Kidney (tissue), 14 donors: Measurements from ENCODE around the gene CDKL1. TPM values are rescaled to one million over a fixed set of nuclear protein-coding genes. Genes with fewer than 3 reads are reported as not detected.

Experiments
- DNase-seq, 5 donors: peaks; one replicate each; pipeline ENCODE4 v3.0.0-alpha.2; 2013 to 2020
- FAIRE-seq: peaks from 2 replicates; lab custom pipeline; 2012; peaks lifted over from hg19 to GRCh38; lab: Jason Lieb, UNC
- H3K27ac ChIP-seq, 2 donors: one replicate each; pipeline ENCODE4 v1.7.0; 2013; ENCODE audit warnings: low read depth in 2 of 2, low read length in 2 of 2, inconsistent platforms in 1 of 2
- H3K27me3 ChIP-seq: one replicate; pipeline ENCODE4 v1.7.1; 2013; ENCODE audit warnings: low read length, inconsistent platforms; ENCODE audit not compliant: control insufficient read depth, insufficient read depth
- H3K36me3 ChIP-seq, 3 donors: one replicate each; pipeline versions ENCODE4 v1.7.0 to v1.7.1; 2013; ENCODE audit warnings: low read length in 3 of 3, control low read depth in 1 of 3, inconsistent platforms in 1 of 3; ENCODE audit not compliant: insufficient read depth in 3 of 3, control insufficient read depth in 2 of 3
- H3K4me1 ChIP-seq, 3 donors: one replicate each; pipeline versions ENCODE4 v1.7.0 to v1.7.1; 2013; ENCODE audit warnings: low read length in 3 of 3, inconsistent platforms in 1 of 3, low read depth in 1 of 3; ENCODE audit not compliant: control insufficient read depth in 2 of 3, insufficient read depth in 2 of 3
- H3K4me3 ChIP-seq, 3 donors: one replicate each; pipeline versions ENCODE4 v1.7.0 to v1.8.1; 2013; ENCODE audit warnings: low read length in 3 of 3, control low read depth in 1 of 3, inconsistent platforms in 1 of 3
- H3K9ac ChIP-seq, 3 donors: one replicate each; pipeline versions ENCODE4 v1.7.0 to v1.7.1; 2013; ENCODE audit warnings: low read length in 3 of 3, control low read depth in 1 of 3, inconsistent platforms in 1 of 3
- H3K9me3 ChIP-seq, 3 donors: one replicate each; pipeline versions ENCODE4 v1.7.0 to v1.7.1; 2013; ENCODE audit warnings: low read length in 3 of 3, control low read depth in 1 of 3, inconsistent platforms in 1 of 3; ENCODE audit not compliant: control insufficient read depth in 2 of 3, insufficient read depth in 1 of 3
- CTCF ChIP-seq: IDR thresholded peaks from 3 replicates; pipeline ENCODE4 v1.5.1; 2012; ENCODE audit warnings: mild to moderate bottlenecking, moderate library complexity, borderline replicate concordance; ENCODE audit not compliant: insufficient read depth; ENCODE audit errors: extremely low read depth
- intact Hi-C: fragments of 100-400 bp; cut with DNase I; formaldehyde crosslinking; loops from one replicate; pipeline ENCODE4 v1.11.1; 2022
- polyA plus RNA-seq: library from polyadenylated mRNA; stranded (reverse); fragments of 350-450 nt; fragmentation: Illumina TruSeq; extraction: RNeasy Lipid Tissue Mini Kit (QIAGEN cat#74804); gene quantifications from one replicate; pipeline ENCODE4 v1.2.3, GENCODE V29; 2014; ENCODE audit warnings: low read depth, low replicate concordance; ENCODE audit not compliant: insufficient read depth
- total RNA-seq: library from RNA; stranded (reverse); fragmentation: NEBNext Ultra II Directional; extraction: Animal tissue kit (Norgen Biotek cat#: 25700); gene quantifications from one replicate; pipeline ENCODE4 v1.2.1, GENCODE V29; 2021
- donor health status: control.
- donor health status: control.
- donor health status: control.
- donor health status: control.
- donor health status: control.
- donor health status: DM: yes; HTN: yes; CAD: no.
- donor health status: Normal renal cell carcinoma (clear cell type).

The CDKL1 gene
- total and polyA plus RNA-seq, 2 donors from 2014 or later: 17.9 to 60.0 TPM

- Histone ChIP-seq H3K27me3 (no peaks in the 10 kb centered on the region), H3K27ac (no peak overlapping the region), H3K9ac (no peak overlapping the region), H3K9me3 (no peaks in the 10 kb centered on the region), H3K4me1 (no peaks in the 10 kb centered on the region), H3K4me3 (no peak overlapping the region), H3K36me3 (no peaks in the 10 kb centered on the region)
- no peak for FAIRE-seq
- TF ChIP-seq CTCF: no peak
- DNase-seq: no peak
- intact Hi-C loops: no loop called here
Measured at GRCh38 chr14:50354527-50354926, 42.2 kb downstream of the CDKL1 start.

- Histone ChIP-seq H3K27ac (no peak overlapping the region), H3K9me3 (no peaks in the 10 kb centered on the region), H3K4me3 (no peak overlapping the region), H3K36me3 (no peaks in the 10 kb centered on the region), H3K27me3 (no peaks in the 10 kb centered on the region), H3K4me1 (peaks cover 0 to 2% (median 0%) of the 10 kb centered on the region in 3 donors), H3K9ac (no peak overlapping the region)
- no peak for DNase-seq
- no peak for FAIRE-seq
- no peak for TF ChIP-seq CTCF
- intact Hi-C loops: no loop called here
Measured at GRCh38 chr14:50353126-50353525, 43.6 kb downstream of the CDKL1 start.

GRCh38 chr14:50352584-50352983, 44.1 kb downstream of the CDKL1 start:
- H3K4me3 ChIP-seq: no peak overlapping the region
- H3K9ac ChIP-seq: no peak overlapping the region
- H3K9me3 ChIP-seq: no peaks in the 10 kb centered on the region
- no peak for TF ChIP-seq CTCF
- H3K27ac ChIP-seq: no peak overlapping the region
- H3K36me3 ChIP-seq: no peaks in the 10 kb centered on the region
- peak in 2 of 5 donors; percentile 56 to 67 for DNase-seq
- no peak for FAIRE-seq
- intact Hi-C loops: no loop called here
- H3K4me1 ChIP-seq: peaks cover 0 to 5% (median 2%) of the 10 kb centered on the region in 3 donors
- H3K27me3 ChIP-seq: no peaks in the 10 kb centered on the region

GRCh38 chr14:50350975-50351374, 45.7 kb downstream of the CDKL1 start:
- no peak for TF ChIP-seq CTCF
- no peaks in the 10 kb centered on the region for H3K36me3 ChIP-seq
- intact Hi-C loops: no loop called here
- peaks cover 0 to 10% (median 2%) of the 10 kb centered on the region in 3 donors for H3K4me1 ChIP-seq
- H3K9ac ChIP-seq: no peak overlapping the region
- FAIRE-seq (no peak), DNase-seq (no peak)
- no peak overlapping the region for H3K4me3 ChIP-seq
- no peaks in the 10 kb centered on the region for H3K9me3 ChIP-seq
- H3K27ac ChIP-seq: no peak overlapping the region
- no peaks in the 10 kb centered on the region for H3K27me3 ChIP-seq
